ENCODE data around the gene APCDD1L. TPM values are rescaled to one million over a fixed set of nuclear protein-coding genes. Genes with fewer than 3 reads are reported as not detected.

The APCDD1L gene
- total RNA-seq, 4 donors from 2014 or later = 0.59 to 2.1 (median 1.1) TPM; not detected in 1

DNA sequence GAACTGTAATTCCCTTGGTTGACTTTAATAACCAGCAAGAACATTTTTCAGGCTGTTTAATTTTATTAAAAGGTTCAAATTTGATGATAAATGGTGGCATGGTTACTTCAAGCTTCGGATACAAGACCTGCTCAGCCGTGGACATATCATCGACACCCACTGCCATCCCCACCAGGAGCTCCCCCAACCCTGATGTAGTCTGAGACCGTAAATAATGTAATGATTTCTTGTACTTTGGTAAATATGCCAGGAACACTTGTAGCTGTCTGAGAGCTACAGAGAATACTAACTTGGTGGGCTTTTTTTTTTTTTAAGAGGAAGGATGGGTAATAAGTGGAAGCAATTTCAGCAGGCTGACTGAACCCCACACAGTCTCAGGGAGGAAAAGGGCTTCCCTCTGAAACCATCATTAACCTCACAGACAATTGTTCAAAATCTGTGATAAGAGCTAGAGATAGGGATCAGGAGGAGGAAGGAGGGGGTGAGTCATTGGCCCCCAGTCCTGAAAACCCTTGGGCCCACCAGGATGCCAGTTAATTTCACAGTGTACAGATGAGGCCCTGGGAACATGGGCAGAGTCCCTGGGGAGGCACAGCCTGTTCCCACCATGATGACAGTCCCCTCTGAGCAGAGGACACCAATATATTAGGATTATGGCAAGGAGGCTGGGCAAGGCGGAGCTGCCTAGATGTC lies 56.0 kb downstream of the APCDD1L start:
- no peaks in the 10 kb centered on the region for H3K27me3 ChIP-seq
- no peak for DNase-seq
- peaks cover 0 to 5% of the 10 kb centered on the region in 2 donors for H3K9me3 ChIP-seq
- no peak overlapping the region for H3K27ac ChIP-seq
- TF ChIP-seq, protein P1, sequence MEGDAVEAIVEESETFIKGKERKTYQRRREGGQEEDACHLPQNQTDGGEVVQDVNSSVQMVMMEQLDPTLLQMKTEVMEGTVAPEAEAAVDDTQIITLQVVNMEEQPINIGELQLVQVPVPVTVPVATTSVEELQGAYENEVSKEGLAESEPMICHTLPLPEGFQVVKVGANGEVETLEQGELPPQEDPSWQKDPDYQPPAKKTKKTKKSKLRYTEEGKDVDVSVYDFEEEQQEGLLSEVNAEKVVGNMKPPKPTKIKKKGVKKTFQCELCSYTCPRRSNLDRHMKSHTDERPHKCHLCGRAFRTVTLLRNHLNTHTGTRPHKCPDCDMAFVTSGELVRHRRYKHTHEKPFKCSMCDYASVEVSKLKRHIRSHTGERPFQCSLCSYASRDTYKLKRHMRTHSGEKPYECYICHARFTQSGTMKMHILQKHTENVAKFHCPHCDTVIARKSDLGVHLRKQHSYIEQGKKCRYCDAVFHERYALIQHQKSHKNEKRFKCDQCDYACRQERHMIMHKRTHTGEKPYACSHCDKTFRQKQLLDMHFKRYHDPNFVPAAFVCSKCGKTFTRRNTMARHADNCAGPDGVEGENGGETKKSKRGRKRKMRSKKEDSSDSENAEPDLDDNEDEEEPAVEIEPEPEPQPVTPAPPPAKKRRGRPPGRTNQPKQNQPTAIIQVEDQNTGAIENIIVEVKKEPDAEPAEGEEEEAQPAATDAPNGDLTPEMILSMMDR (IDR thresholded peaks at IDR 0.05) = no peak
- TF ChIP-seq POLR2A (IDR thresholded peaks at IDR 0.05) = no peak
- no peaks in the 10 kb centered on the region for H3K4me1 ChIP-seq
- no peaks in the 10 kb centered on the region for H3K36me3 ChIP-seq
- intact Hi-C loops (cut with DNase I; ENCODE audit: low total_unique reads) = no loop called here
- H3K4me3 ChIP-seq = no peak overlapping the region

DNA sequence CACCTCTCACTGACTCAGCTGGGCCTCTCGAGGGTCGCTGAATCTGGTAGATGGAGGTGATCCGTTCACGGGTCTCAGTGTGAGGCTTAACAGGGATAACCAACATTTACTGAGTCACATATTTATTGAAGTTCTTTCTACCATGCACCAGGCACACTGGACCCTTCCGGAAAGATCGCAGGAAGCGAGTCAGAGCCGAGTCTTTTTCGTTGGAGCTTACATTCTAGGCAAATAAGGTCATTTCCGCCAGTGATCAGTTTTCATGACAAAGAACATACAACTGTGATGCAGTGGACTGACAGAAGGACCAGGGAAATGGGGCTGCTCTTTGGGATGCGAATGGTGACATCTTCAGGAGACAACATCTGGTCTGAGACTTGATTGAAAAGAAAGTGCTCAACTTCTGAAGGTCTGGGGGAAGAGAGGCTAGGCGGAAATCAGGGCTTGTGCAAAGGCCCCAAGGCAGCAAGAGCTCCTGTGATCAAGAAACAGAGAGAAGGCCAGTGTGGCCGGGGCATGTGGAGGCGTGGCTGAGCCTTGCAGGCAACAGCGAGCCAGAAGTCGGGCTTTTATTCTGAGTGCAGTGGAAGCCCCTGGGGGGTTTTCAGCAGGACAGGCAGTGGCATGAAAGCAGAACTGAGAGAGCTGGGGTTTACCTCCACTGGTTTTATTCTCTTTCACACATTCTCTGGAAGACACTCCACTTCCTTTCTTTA lies 56.7 kb downstream of the APCDD1L start:
- TF ChIP-seq, protein P1 (IDR thresholded peaks at IDR 0.05) = no peak
- TF ChIP-seq POLR2A (IDR thresholded peaks at IDR 0.05) = no peak
- H3K4me1 ChIP-seq = no peaks in the 10 kb centered on the region
- no peak overlapping the region for H3K27ac ChIP-seq
- no peak for DNase-seq
- no peaks in the 10 kb centered on the region for H3K36me3 ChIP-seq
- no peak overlapping the region for H3K4me3 ChIP-seq
- intact Hi-C loops (cut with DNase I; ENCODE audit: low total_unique reads) = no loop called here
- peaks cover 0 to 5% of the 10 kb centered on the region in 2 donors for H3K9me3 ChIP-seq
- H3K27me3 ChIP-seq = no peaks in the 10 kb centered on the region

- no peak for DNase-seq
- H3K27ac ChIP-seq = no peak overlapping the region
- no peaks in the 10 kb centered on the region for H3K27me3 ChIP-seq
- H3K36me3 ChIP-seq = no peaks in the 10 kb centered on the region
- no peak for TF ChIP-seq POLR2A (IDR thresholded peaks at IDR 0.05)
- TF ChIP-seq, protein P1 (IDR thresholded peaks at IDR 0.05) = no peak
- peaks cover 0 to 5% of the 10 kb centered on the region in 2 donors for H3K9me3 ChIP-seq
- intact Hi-C loops (cut with DNase I; ENCODE audit: low total_unique reads) = no loop called here
- no peaks in the 10 kb centered on the region for H3K4me1 ChIP-seq
- H3K4me3 ChIP-seq = no peak overlapping the region
Measured at GRCh38 chr20:58457083-58457695, 58.0 kb downstream of the APCDD1L start.

DNA sequence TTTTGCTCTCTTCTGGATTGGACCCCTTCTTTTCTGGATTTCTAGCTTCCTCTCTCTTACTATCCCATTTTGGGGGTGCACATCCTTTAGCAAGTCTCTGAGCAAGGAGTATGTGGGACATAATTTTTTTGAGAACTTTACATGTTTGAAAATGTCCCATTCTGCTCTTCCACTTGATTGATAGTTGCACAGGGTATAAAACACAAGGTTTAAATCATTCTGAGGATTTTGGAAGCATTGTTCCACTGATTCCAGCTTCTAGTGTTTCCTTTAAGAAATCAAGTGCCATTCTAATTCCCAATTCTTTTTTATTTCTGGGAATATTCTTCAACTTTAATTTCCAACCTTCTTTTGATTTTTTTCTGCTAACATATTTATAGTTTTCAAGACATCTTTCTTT lies 60.7 kb downstream of the APCDD1L start:
- no peaks in the 10 kb centered on the region for H3K27me3 ChIP-seq
- H3K4me1 ChIP-seq = no peaks in the 10 kb centered on the region
- no peak overlapping the region for H3K4me3 ChIP-seq
- intact Hi-C loops (cut with DNase I; ENCODE audit: low total_unique reads) = no loop called here
- no peak overlapping the region for H3K27ac ChIP-seq
- no peaks in the 10 kb centered on the region for H3K36me3 ChIP-seq
- peaks cover 0 to 5% of the 10 kb centered on the region in 2 donors for H3K9me3 ChIP-seq
- TF ChIP-seq POLR2A (IDR thresholded peaks at IDR 0.05) = no peak
- TF ChIP-seq, protein P1 (IDR thresholded peaks at IDR 0.05) = no peak
- no peak for DNase-seq

DNA sequence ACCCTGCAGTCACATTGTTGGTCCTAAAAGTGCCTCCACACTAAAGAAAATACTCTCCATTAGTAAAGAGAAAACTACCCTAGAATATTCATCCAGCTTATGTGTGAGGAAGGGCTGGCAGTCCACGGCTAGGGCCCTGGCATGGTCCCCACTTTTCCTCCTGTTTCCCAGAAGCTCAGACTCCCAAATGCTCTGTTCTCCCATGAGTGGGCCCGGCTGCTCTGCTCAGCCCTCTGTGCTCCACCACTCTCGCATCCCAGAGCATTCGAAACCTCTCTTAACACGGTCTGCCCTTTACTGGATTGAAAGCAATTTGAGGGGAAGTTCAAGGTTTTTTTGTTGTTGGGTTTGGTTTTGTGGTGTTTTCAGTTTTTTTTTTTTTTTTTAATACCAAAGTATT lies 61.8 kb downstream of the APCDD1L start:
- Histone ChIP-seq H3K9me3 (peaks cover 0 to 5% of the 10 kb centered on the region in 2 donors), H3K4me3 (no peak overlapping the region), H3K27me3 (no peaks in the 10 kb centered on the region), H3K27ac (no peak overlapping the region), H3K4me1 (no peaks in the 10 kb centered on the region), H3K36me3 (no peaks in the 10 kb centered on the region)
- intact Hi-C loops (cut with DNase I; ENCODE audit: low total_unique reads) = no loop called here
- TF ChIP-seq POLR2A (IDR thresholded peaks at IDR 0.05) = no peak
- TF ChIP-seq, protein P1 (IDR thresholded peaks at IDR 0.05) = no peak
- no peak for DNase-seq

All from uterus (tissue), 4 donors.